ENCODE measurements around the gene HRH1.
"Not testable (repeated sequence)": the region's sequence is repeated elsewhere in the genome, so short reads cannot be mapped to it uniquely, and the experiment has no call there.

HRH1 gene

DNA sequence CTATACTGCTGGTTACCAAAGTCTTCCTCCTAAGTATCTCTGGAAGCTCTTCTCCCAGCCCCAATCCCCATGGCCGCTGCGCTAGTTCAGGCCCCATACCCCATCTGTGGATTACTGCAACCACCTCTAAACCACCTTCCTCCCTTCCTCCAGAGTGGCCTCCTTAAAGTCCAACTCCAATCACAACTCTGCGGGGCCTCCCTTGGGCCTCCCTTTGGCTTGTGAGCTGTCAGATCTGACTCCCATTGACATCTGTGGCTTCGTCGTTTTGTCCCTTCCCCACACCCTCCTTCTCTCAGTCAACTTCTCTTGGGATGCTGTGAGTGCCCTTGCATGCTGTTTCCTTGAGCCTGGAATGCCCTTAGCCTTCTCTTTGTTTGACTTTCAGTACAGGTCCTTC, 9.3 kb upstream of the HRH1 start:
- no peak for DNase-seq

DNA sequence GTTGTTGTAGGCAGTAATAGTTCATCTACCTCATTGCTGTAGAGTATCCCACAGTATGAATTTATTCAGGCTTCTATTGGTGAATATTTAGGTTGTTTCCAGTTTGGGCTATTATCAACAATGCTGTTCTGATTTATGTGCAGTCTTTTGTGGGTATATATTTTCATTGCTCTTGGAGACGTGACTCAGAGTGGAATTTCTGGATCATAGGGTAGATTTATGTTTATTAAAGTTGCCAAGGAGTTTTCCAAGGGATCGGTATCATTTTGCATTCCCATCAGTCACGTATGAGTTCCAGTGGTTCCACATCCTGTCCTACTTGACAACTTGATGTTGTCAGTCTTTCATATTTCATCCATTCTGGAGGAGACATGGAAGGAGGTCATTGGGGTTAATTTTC, 8.4 kb upstream of the HRH1 start:
- DNase-seq, result no peak

DNA sequence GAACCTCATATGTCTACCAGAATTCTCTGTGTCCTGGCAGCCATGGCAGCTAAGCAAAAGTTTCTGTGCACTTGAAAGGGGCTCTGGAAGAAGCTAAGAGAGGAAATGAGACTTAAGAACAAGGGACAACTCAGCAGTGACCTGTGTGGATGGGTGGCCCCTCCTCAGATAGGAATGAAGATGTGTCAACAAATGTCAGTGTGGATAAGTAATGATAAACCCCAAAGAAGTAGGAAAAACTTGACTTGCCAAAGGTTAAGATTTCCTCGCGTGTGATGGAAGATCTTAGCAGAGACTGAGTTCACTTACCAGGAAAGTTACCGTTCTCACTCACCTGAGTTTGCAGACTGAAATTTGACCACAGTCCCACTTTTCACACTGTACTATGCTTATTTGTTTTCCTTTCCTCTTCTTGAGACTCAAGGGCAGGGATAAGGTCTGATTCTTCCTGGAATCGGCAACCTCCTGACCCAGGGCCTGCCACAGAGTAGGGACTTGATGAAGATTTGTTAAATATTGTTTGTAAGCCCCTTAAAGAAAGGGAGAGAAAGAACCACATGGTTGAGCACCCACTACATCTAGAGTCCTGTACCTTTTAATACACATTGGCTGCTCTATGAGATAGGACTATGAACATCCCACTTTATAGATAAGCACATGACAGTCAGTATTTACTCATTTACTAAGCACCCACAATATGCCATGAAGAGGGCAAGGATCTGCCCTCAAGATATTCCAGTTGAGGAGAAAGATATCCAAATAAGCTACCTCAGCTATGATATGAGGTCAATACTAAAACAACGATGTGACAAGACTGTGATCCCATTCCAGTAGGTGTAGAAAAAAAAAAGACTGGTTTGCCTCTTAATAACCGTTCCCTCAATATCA, 7.3 kb upstream of the HRH1 start:
- DNase-seq, result no peak

DNA sequence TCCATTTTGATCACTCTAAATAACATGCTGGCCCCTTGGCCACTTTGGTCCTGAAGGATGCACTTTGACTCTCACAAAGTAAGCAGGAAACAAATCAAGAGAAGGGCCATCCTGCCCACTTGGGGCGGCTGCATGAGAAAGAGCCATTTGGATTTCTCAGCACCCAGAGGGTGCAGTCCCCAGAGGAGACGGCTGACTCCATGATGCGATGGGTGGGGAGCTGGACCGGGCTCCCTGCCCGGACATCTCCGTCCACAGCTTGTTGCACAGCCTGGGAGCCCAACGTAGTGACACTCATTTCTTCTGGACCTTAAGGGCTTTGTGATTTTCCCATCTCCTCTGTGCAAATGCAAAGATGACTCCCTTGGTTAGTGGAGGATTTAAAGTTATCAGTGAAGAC, 4.0 kb upstream of the HRH1 start:
- no peak for DNase-seq

DNA sequence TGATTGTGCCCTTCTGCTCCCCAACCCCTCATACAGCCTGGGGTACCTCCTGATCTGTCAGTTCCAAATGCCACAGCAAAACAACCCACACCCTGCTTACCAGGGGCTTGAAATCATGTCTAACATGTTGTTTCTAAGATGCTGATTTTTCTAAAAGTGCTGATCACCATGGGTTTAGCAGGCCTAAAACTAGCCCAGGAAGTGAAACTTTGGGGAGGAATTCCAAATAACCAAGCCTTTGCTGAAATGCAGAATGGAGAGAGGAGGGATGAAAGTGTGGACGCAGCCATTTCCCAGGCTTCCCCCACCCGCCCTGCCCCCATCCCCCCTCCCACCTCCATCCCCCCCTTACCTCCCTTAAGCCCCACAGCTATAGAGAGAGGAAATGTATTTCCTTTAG, 2.0 kb upstream of the HRH1 start:
- DNase-seq, result no peak

DNA sequence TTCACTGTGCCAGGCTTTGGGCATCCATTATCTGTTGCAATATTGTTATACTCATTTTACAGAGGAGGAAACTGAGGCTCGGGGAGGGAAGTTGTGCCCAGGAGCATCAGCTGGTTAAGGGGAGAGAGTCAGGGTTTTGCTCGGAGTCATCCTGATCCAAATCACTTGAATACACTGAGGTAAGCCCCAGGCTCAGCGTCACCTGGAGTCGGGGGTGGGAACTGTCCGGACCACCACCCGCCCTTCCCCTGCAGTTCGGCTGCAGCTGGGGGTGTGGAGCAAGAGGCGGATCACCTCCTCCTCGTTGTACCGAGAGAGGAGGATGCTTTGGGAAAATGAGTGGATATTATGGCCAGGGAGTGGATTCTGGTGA, 646 bp downstream of the HRH1 start:
- DNase-seq, result no peak

DNA sequence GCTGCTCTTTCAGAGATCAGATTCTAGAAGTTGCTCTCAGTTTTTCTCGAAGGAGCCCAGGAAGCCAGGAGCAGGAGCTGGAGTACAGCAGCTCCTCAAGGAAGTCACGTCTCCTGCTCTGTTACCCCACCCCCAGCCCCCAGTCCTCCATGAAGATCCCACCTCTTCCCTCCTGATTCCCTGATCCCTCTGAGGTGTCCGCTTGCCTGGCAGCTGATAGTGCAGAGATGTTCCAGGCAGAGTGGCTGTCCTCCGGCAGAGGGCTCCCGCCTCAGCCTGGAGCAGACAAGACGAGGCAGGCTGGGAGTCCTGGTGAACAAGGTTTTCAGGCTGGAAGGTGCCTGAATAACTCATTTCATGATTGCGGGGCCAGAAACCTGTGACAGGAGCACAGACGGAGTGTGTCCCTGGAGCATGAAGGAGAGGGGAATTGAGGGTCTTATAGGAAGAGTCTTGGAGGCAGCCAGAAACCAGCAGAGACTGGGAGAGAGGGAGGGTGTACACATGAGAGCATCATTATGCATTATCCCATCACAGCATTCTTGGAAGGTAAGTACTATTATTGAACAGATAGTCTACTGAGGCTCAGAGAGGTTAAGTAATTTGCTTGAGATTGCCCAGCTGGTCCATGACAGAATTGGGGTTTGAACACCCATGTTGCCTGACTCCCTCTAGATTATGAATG, 1.2 kb downstream of the HRH1 start:
- DNase-seq, result no peak

DNA sequence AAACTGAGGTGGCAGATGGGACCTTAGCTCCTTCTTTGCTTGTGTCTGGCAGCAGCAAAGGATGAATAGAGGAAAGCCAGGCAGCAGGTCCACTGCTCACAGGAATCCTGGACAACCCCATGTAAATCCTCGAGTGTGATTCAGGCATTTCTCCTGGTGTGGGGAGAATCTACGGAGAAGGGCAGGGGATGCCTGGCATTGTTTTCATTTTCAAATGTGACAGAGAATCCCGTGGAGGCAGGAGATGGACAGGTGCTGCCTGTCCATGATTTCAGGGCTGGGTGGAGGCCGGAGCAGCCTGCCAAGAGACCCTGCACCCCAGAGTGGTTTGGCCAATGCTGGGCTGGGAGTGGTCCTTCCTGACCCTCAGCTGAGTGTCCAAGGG, 1.7 kb downstream of the HRH1 start:
- DNase-seq, result no peak

DNA sequence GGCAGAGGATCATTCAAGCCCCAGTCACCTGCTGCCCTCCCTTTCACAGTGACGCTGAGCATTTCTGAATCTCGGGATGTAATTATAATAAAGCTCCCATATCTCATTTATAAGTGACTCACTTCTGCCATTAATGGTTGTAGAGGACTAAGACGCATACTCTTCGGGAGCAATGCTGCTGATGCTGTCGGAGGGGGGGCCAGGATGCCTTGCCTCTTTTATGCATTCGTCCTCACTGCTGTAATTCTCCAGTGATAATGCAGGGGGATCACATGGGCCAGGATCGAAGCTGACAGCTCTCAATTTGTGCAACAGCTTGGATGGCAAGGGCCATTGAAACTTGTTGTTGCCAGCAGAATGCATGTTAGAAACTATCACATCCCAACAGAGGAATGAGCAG, 3.1 kb downstream of the HRH1 start:
- DNase-seq, result no peak

DNA sequence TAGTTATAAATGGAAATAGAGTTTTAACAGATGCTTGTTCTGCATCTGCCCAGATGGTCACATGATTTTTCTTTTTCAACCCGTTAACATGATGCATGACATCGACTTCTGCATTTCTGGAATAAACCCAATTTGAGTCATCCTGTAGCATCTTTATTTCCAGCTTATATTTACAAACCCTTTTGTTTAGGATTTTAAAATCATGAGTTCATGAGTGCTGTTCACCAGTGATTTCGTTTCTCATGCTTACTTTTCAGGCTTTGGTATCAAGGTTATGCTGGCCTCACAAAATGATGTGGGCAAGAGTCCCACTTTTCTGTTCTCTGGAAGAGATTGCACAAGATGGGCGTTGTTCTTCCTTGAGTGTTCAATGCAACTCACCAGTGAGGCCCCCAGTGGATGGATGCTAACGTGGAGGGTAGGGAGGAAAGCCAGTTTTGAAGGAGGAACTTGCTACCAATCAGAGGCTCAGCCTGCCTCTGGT, 5.2 kb downstream of the HRH1 start:
- DNase-seq, result no peak

DNA sequence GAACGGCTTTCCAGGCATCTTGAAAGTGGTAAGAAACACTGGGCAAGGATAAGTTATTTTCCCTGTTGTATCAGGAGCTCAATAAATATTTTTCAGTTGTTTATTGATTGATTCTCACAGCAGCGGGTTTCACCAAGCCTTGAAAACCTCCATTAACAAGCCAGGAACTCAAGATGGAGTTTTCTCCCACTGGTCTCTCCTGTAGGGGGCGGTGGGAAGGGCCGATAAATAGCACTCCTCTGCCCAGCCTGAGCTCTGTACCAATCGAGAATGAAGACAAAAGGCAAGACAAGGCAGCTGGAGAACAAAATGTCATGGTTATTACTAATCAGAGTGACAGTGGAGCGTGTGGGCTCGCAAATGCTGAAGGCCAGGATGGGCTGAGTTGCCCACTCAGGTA, 7.4 kb downstream of the HRH1 start:
- DNase-seq, result no peak

DNA sequence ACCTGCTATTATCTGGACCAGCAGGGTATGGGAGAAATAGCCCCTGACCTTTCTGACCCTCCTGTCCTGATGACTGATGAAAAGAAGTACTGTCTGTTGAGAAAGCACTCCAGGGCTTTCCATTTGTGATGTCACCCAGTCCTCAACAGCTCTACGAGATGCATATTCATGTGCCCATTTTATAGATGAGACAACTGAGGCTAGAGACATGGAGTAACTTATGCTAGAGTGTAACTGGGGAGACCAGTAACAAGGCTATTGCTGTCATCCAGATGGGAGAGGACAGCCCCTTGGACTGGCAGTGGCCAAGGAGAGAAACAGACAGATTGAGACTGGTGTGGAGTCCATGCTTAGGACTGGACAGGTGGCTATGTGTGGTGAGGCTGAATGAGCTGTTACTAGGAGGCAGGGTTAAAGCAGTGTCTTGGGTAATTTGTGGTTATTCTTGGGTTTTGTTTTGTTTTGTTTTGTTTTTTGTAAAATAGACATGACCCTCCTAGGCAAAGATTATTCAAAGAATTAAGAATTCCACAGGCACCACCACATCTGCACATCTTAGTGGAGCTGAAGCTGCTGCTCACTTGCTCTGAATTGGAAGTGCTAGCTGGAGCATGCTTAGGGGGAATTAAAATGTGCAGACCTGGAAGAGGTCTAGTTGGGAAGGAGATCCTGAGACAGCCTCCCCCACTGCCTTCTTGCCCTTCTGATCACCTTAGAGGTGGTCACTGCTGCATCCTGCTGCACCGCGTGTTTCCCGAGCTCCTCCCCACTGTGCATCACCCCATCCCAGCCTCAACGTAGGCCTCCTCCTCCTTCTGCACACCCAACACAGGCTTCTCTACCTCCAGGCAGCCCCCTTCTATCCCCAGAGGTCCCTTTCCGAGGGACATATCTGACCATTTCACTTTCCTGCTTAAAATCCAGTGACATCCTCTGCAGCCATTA, 8.4 kb downstream of the HRH1 start:
- no peak for DNase-seq

DNA sequence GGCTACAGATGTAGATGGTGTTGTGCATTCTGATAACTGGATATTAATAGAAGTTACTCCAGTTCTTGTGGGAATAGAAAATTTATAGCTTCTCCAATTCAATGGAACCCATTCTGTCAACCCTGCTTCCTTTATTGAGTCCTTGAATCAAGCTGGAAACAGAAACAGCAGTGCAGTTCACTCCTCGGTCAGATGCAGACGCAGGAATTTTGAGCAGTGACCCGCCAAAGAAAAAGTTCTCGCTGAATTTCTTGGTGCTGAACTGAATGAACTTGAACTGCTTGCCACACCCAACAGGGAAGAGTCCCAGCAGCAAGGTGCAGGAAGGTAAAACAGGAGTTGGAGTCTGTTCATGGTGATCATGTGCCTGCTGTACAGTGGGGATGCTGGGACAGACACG, 10.3 kb downstream of the HRH1 start:
- DNase-seq, result no peak

DNA sequence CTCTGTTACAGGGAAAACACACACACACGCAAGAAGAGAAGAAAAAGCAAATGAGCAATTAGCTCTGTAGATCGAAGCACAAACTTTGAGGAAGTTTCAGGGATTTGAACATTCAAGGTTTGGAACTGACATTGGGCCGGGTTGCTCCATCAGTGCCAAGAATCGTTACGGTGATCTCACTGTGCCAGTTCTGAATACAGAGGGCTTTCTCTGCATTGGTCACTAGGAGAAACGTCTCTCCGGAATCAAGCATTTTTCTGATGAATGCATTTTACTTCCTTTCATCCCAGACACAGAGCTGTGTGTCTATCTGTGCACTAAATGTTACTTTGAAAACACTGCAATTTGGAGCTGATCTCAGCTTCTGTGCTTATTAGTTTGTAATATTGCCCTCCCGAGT, 11.2 kb downstream of the HRH1 start:
- no peak for DNase-seq

DNA sequence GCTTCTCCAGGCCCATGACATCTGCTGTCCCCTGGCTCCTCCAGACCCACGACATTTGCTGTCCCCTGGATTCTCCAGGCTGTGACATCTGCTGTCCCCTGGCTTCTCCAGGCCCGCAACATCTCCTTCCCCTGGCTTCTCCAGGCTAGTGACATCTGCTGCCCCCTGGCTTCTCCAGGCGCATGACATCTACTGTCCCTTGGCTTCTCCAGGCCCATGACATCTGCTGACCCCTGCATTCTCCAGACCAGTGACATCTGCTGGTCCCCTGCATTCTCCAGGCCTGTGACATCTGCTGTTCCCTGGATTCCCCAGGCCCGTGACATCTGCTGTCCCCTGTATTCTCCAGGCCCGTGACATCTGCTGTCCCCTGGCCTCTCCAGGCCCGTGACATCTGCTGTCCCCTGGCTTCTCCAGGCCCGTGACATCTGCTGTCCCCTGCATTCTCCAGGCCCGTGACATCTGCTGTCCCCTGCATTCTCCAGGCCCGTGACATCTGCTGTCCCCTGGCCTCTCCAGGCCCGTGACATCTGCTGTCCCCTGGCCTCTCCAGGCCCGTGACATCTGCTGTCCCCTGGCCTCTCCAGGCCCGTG, 12.6 kb downstream of the HRH1 start:
- DNase-seq, result not testable (repeated sequence)

DNA sequence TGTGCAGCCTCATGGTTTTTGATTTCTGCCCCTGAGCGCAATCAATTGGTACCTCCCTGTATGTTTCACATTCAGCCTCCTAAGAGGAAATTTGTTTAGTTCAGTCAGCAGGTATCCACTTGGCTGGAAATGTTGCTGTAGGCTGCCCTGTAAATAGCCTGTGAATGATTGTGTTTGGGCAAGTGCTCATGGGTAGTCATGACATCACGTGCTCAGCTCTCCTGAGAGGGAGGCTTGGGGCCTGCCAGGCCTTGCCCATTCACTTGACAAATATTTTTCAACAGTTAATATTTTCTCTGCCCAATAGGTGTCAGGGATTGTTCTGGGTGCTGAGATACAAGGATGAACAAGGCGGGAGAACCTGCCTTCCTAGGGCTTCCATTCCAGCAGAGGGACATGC, 13.3 kb downstream of the HRH1 start:
- DNase-seq, result no peak

DNA sequence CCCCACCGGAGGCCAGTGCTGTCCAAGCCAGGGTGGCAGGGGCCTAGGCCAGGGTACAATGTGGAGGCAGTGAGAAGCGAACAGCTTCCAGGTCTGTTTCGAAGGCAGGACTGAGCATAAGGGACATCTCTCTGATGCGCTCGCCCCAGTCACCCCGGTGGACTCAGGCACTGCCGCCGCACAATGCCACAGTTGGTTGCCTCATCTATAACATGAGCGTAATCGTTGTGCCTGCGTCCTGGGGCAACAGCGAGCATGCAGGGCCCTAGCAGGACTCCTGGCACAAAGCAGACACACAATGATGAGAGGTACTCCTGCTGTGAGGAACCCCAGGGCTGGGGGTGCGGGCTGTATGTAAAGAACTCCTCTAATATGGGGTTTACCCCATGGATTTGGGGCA, 14.1 kb downstream of the HRH1 start:
- DNase-seq, result no peak

DNA sequence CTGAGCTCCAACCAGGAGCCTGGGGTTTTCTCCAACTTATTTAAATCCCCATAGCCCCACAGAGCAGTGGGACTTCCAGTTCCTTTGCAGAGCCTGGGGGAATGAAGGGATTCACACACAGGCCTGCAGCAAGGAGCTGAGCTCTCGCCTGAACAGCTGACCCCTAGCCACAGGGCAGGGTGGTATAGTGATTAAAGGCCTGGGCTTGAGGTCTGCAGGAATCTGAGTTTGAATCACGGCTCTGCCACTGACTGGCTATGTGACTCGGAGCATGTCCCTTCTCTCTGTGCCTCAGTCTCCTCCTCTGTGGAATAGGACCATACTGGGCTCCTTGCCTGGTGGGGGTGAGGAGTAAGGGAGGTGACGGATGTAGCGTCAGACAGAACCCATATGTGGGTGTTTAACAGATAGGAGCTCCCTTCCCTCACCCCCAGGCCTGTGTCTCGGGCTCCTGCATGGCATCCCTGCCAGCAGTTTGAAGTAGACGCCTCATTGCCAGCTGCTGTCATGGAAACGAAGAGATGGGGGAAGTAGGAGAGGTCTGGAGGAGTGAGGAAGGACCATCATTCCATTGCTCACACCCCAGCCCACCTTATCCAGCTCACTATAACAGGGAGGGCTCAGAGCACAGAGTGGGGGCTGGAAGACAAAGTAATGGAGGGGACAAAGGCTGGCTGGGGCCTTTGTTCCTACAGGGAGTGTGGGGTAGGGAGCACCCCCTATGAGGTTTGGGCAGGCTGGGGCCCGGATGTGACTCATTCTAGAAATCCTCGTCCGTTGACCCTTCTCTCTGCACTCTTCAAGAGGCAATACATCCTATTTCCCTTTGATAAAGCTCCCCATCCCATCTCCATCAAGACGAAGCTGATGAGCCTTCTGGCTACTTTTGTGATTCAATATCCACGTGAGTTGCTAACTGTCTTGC, 14.8 kb downstream of the HRH1 start:
- no peak for DNase-seq

DNA sequence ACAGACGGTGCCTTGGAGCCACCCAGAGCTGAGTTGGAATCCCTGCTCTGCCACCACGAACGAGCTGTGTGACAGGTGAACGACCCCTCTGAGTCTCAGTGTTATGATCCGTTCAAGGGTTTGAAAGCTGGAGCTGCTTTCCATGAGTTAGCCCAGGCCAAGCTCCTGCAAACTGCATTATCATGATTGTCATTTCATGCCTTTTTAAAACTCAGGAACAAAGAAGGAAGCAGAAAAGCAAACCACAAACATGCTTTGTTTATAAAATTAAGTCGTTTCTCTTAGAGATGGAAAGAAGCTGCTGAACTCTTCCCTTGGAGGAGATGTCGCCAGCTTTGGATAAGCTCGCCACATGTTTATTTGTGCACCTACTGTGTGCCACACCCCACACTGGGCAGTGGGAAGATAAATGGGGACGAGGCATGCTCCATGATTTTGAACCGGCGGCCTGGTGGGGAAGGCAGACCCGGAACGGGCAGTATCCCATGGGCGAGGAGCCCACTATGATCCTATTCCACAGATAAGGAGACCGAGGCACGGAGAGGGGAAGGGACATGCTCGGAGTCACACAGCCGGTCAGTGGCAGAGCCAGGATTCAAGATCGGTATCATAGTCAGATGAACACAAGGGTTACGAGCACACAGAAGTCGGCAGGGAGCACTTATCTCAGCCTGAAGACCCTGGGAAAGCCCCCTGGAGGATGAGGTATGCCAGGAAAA, 15.9 kb downstream of the HRH1 start:
- no peak for DNase-seq

DNA sequence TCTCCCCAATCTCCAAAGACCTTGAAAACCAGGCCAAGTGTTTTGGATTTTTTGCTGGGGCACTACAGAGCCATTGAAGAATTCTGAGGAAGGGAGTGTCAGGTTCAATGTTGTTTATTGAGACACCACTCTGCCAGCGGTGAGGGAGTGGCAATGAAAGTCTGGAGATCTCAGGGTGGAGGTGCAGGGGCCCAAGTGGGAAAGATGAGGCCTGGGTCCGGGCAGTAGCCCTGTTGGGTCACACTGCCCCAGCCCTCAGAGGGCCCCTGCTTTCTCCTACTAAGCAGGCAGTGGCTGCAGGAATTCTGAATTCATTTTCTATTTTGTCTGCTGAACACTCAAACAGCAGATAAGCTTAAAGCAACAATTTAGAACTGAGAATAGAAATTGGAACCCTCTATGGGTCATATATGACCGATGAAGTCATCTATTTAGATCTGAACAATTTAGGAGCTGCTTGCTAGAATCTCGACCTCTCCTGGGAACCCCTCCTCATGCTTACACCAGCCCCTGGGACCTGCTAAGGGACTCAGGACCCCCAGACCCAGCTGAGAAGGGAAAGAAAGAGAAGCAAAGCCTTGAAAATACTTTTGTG, 17.9 kb downstream of the HRH1 start:
- DNase-seq, result no peak

Measured in GF-D8 (cell line).